ENCODE measurements around the gene KHDC1L.
"Not testable (repeated sequence)": the region's sequence is repeated elsewhere in the genome, so short reads cannot be mapped to it uniquely, and the experiment has no call there.

GRCh38 chr6:73193302-73193701 lies 32.0 kb downstream of the KHDC1L start:
- TF ChIP-seq CTCF, POLR2A, EP300 (IDR thresholded peaks at IDR 0.05): not testable (repeated sequence)

All from ovary (tissue), 3 donors.